Loucy (cell line): Measurements from ENCODE around the gene TSPO2.

ENCODE experiments used
- CTCF ChIP-seq: fragments of 200-600 bp; sonication (generic); conservative IDR thresholded peaks from 2 replicates; pipeline ENCODE4 v1.5.1; 2014; ENCODE audit warnings: mild to moderate bottlenecking, antibody characterized with exemption, low read length
- EZH2phosphoT487 ChIP-seq: fragments of 200-600 bp; IDR thresholded peaks from 2 replicates; pipeline ENCODE4 v1.6.1; 2018; ENCODE audit warnings: antibody characterized with exemption, mild to moderate bottlenecking, moderate library complexity, borderline replicate concordance

GRCh38 chr6:41036186-41036585 is 6.1 kb upstream of the TSPO2 start:
- TF ChIP-seq CTCF: no peak
- TF ChIP-seq EZH2phosphoT487: no peak
